HepG2 (cell line): Measurements from ENCODE around the gene SRSF3. TPM values are rescaled to one million over a fixed set of nuclear protein-coding genes. Genes with fewer than 3 reads are reported as not detected.
A peak's percentile ranks its signal among the peaks of the same experiment; 100 is the strongest.

Experiments used
- AHR ChIP-seq: IDR thresholded peaks from 2 replicates; pipeline ENCODE4 v1.6.1; 2018; ENCODE audit warnings: missing genetic modification reagents, missing compliant biosample characterization
- ETV5 ChIP-seq: IDR thresholded peaks from 2 replicates; pipeline ENCODE4 v1.6.1; 2018; ENCODE audit warnings: missing biosample characterization, missing genetic modification reagents, inconsistent platforms, borderline replicate concordance
- GPN1 ChIP-seq: sonication (generic); formaldehyde crosslinking; IDR thresholded peaks from 2 replicates; pipeline ENCODE4 v1.5.1; 2020; ENCODE audit warnings: missing genetic modification reagents, borderline replicate concordance
- KMT2B ChIP-seq: IDR thresholded peaks from 2 replicates; pipeline ENCODE4 v1.6.1; 2016; ENCODE audit warnings: missing genetic modification reagents, missing compliant biosample characterization
- POGZ ChIP-seq: sonication (generic); formaldehyde crosslinking; IDR thresholded peaks from 2 replicates; pipeline ENCODE4 v1.4.0; 2020; ENCODE audit warnings: mild to moderate bottlenecking, missing genetic modification reagents
- POLR2A ChIP-seq, 2 experiments: IDR thresholded peaks; 2 replicates each; pipeline ENCODE4 v1.6.1; 2011; ENCODE audit warnings: low read depth in 2 of 2, low read length in 2 of 2, mild to moderate bottlenecking in 1 of 2, moderate library complexity in 1 of 2; ENCODE audit not compliant: insufficient read depth in 1 of 2
- SKI ChIP-seq: fragments of 450-650 bp; IDR thresholded peaks from one replicate; pipeline ENCODE4 v1.6.1; 2018; ENCODE audit warnings: mild to moderate bottlenecking; ENCODE audit not compliant: partially characterized antibody
- SRY ChIP-seq: sonication (generic); formaldehyde crosslinking; IDR thresholded peaks from 2 replicates; pipeline ENCODE4 v1.8.0; 2022; ENCODE audit warnings: mild to moderate bottlenecking, missing genetic modification reagents
- TBX2 ChIP-seq: sonication (generic); formaldehyde crosslinking; IDR thresholded peaks from 2 replicates; pipeline ENCODE4 v1.5.0; 2020; ENCODE audit warnings: missing genetic modification reagents, mild to moderate bottlenecking, borderline replicate concordance
- ZBTB8A ChIP-seq: sonication (generic); formaldehyde crosslinking; IDR thresholded peaks from 2 replicates; pipeline ENCODE4 v1.4.0; 2020; ENCODE audit warnings: mild to moderate bottlenecking, low read depth, missing genetic modification reagents, borderline replicate concordance
- ZNF12 ChIP-seq: sonication (generic); formaldehyde crosslinking; IDR thresholded peaks from 2 replicates; pipeline ENCODE4 v1.5.0; 2020; ENCODE audit warnings: missing genetic modification reagents
- ZNF124 ChIP-seq: sonication (generic); formaldehyde crosslinking; IDR thresholded peaks from 2 replicates; pipeline ENCODE4 v1.4.0; 2020; ENCODE audit warnings: missing genetic modification reagents
- ZNF251 ChIP-seq: sonication (generic); formaldehyde crosslinking; IDR thresholded peaks from 2 replicates; pipeline ENCODE4 v1.9.0; 2021; ENCODE audit warnings: mild to moderate bottlenecking, missing genetic modification reagents
- ZNF333 ChIP-seq: sonication (generic); formaldehyde crosslinking; IDR thresholded peaks from 2 replicates; pipeline ENCODE4 v1.4.0; 2020; ENCODE audit warnings: mild to moderate bottlenecking, missing genetic modification reagents, borderline replicate concordance
- ZNF543 ChIP-seq: sonication (generic); formaldehyde crosslinking; IDR thresholded peaks from 2 replicates; pipeline ENCODE4 v1.4.0; 2020; ENCODE audit warnings: mild to moderate bottlenecking, missing genetic modification reagents
- ZNF7 ChIP-seq: IDR thresholded peaks from 2 replicates; pipeline ENCODE4 v1.6.1; 2016; ENCODE audit warnings: missing biosample characterization, missing genetic modification reagents
- ZNF713 ChIP-seq: sonication (generic); formaldehyde crosslinking; IDR thresholded peaks from 2 replicates; pipeline ENCODE4 v1.4.0; 2020; ENCODE audit warnings: mild to moderate bottlenecking, missing genetic modification reagents
- ZNF773 ChIP-seq: sonication (generic); formaldehyde crosslinking; IDR thresholded peaks from 2 replicates; pipeline ENCODE4 v1.4.0; 2020; ENCODE audit warnings: missing genetic modification reagents, borderline replicate concordance
- ZNF775 ChIP-seq: sonication (generic); formaldehyde crosslinking; IDR thresholded peaks from 2 replicates; pipeline ENCODE4 v1.4.0; 2020; ENCODE audit warnings: missing genetic modification reagents, mild to moderate bottlenecking, moderate library complexity, borderline replicate concordance
- polyA plus RNA-seq, 8 experiments: library from polyadenylated mRNA; depleted of rRNA in 3 of 8; stranded (reverse) in 7 of 8; unstranded in 1 of 8; fragments of >200 nt; fragmentation: Illumina TruSeq in 4 of 8; extraction: Trizol in 4 of 8; gene quantifications; 2 replicates each; pipeline versions ENCODE4 v1.2.1 to v1.2.3, GENCODE V29; 2011 to 2016; ENCODE audit warnings: low read depth in 4 of 8, missing spikeins in 1 of 8, mixed read lengths in 1 of 8; ENCODE audit not compliant: insufficient read depth in 1 of 8
- total RNA-seq, 5 experiments: library from RNA; depleted of rRNA; stranded (reverse); fragments of >200 nt; fragmentation: Illumina TruSeq; extraction: Trizol; gene quantifications; 2 replicates each; pipeline ENCODE4 v1.2.3, GENCODE V29; 2016; ENCODE audit warnings: low read depth in 1 of 5
- TF ChIP-seq, protein P1 (sequence below): sonication (generic); formaldehyde crosslinking; IDR thresholded peaks from 2 replicates; pipeline ENCODE4 v1.5.0; 2020; ENCODE audit warnings: missing genetic modification reagents
- TF ChIP-seq, protein P2 (sequence below), 2 experiments: sonication (generic) in 1 of 2; formaldehyde crosslinking in 1 of 2; IDR thresholded peaks; 2 replicates each; pipeline versions ENCODE4 v1.6.1 to v1.9.0; 2014 to 2022; ENCODE audit warnings: antibody characterized with exemption in 1 of 2, borderline replicate concordance in 1 of 2, inconsistent platforms in 1 of 2, low read depth in 1 of 2, missing genetic modification reagents in 1 of 2

The SRSF3 gene
- total and polyA plus RNA-seq, 2 of the 13 experiments (the other 11 are each of a cell fraction or from before 2014, with no cell fraction given): 206 to 684 TPM

- TF ChIP-seq ZNF333 (peak; percentile 53), ZNF543 (CRISPR knock-in tag) (no peak; the same call in none of the 2 replicates), AHR (no peak; the same call in 1 of the 2 replicates), ZBTB8A (CRISPR knock-in tag) (peak; percentile 87), POGZ (CRISPR knock-in tag) (peak; percentile 98), ZNF124 (peak; percentile 88; the same call in 1 of the 2 replicates), GPN1 (CRISPR knock-in tag) (no peak; the same call in 1 of the 2 replicates), ZNF12 (CRISPR knock-in tag) (peak; percentile 28; the same call in 1 of the 2 replicates), ZNF713 (peak; percentile 97), KMT2B (CRISPR knock-in tag) (peak; percentile 88), SRY (CRISPR knock-in tag) (peak; percentile 58), ZNF7 (CRISPR knock-in tag) (peak; percentile 43; the same call in 1 of the 2 replicates), ZNF773 (no peak), ZNF775 (CRISPR knock-in tag) (no peak), POLR2A (IDR thresholded peaks at IDR 0.05; ENCODE audit: insufficient read depth in 1 of 2, low read depth in 2 of 2, low read length in 2 of 2) (peak; percentile 100), ETV5 (CRISPR knock-in tag) (peak; percentile 50; the same call in 1 of the 2 replicates), ZNF251 (CRISPR knock-in tag) (peak; percentile 82; the same call in 1 of the 2 replicates), SKI (peak; percentile 70), TBX2 (CRISPR knock-in tag) (0 out of 2 replicates have a peak, but pooled peaks have one; percentile 70)
- TF ChIP-seq, protein P1, sequence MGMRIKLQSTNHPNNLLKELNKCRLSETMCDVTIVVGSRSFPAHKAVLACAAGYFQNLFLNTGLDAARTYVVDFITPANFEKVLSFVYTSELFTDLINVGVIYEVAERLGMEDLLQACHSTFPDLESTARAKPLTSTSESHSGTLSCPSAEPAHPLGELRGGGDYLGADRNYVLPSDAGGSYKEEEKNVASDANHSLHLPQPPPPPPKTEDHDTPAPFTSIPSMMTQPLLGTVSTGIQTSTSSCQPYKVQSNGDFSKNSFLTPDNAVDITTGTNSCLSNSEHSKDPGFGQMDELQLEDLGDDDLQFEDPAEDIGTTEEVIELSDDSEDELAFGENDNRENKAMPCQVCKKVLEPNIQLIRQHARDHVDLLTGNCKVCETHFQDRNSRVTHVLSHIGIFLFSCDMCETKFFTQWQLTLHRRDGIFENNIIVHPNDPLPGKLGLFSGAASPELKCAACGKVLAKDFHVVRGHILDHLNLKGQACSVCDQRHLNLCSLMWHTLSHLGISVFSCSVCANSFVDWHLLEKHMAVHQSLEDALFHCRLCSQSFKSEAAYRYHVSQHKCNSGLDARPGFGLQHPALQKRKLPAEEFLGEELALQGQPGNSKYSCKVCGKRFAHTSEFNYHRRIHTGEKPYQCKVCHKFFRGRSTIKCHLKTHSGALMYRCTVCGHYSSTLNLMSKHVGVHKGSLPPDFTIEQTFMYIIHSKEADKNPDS (CRISPR knock-in tag): 0 out of 2 replicates have a peak, but pooled peaks have one; percentile 10
- TF ChIP-seq, protein P2, sequence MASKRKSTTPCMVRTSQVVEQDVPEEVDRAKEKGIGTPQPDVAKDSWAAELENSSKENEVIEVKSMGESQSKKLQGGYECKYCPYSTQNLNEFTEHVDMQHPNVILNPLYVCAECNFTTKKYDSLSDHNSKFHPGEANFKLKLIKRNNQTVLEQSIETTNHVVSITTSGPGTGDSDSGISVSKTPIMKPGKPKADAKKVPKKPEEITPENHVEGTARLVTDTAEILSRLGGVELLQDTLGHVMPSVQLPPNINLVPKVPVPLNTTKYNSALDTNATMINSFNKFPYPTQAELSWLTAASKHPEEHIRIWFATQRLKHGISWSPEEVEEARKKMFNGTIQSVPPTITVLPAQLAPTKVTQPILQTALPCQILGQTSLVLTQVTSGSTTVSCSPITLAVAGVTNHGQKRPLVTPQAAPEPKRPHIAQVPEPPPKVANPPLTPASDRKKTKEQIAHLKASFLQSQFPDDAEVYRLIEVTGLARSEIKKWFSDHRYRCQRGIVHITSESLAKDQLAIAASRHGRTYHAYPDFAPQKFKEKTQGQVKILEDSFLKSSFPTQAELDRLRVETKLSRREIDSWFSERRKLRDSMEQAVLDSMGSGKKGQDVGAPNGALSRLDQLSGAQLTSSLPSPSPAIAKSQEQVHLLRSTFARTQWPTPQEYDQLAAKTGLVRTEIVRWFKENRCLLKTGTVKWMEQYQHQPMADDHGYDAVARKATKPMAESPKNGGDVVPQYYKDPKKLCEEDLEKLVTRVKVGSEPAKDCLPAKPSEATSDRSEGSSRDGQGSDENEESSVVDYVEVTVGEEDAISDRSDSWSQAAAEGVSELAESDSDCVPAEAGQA (IDR thresholded peaks at IDR 0.05; ENCODE audit: low read depth): peak; percentile 98
- TF ChIP-seq, protein P2 (CRISPR knock-in tag; IDR thresholded peaks at IDR 0.05; ENCODE audit: borderline replicate concordance): 0 out of 2 replicates have a peak, but pooled peaks have one; percentile 72
Observed at GRCh38 chr6:36594029-36594815, at the start of gene SRSF3 (continued).
